GM12878 (cell line): ENCODE measurements around the gene PEX1. TPM values are rescaled to one million over a fixed set of nuclear protein-coding genes. Genes with fewer than 3 reads are reported as not detected.

Source experiments
- BCL11A ChIP-seq: IDR thresholded peaks from 2 replicates; pipeline ENCODE4 v1.6.1; 2011; ENCODE audit warnings: low read depth, low read length
- BHLHE40 ChIP-seq, 2 experiments: fragments of 450-650 bp in 1 of 2; IDR thresholded peaks; 2 replicates each; pipeline ENCODE4 v1.6.1; 2011 to 2017; ENCODE audit warnings: low read depth in 2 of 2, borderline replicate concordance in 1 of 2, improper control_type of control experiment in 1 of 2, low read length in 1 of 2, mild to moderate bottlenecking in 1 of 2
- CBX5 ChIP-seq: sonication (generic); IDR thresholded peaks from 2 replicates; pipeline ENCODE4 v1.6.1; 2016; ENCODE audit warnings: low read depth, moderate library complexity, mild to moderate bottlenecking, inconsistent platforms
- CTCF ChIP-seq, 3 experiments: IDR thresholded peaks in 2 of 3; conservative IDR thresholded peaks in 1 of 3; 2 replicates each; pipeline ENCODE4 v1.5.1; 2011; ENCODE audit warnings: low read depth in 3 of 3, low read length in 3 of 3, mild to moderate bottlenecking in 3 of 3, control low read depth in 2 of 3, moderate library complexity in 2 of 3, inconsistent platforms in 1 of 3, mixed read lengths in 1 of 3; ENCODE audit not compliant: control insufficient read depth in 2 of 3, insufficient read depth in 1 of 3; ENCODE audit errors: extremely low read depth in 1 of 3
- CUX1 ChIP-seq: IDR thresholded peaks from 2 replicates; pipeline ENCODE4 v1.6.1; 2012; ENCODE audit warnings: improper control_type of control experiment, low read depth, low read length; ENCODE audit not compliant: insufficient replicate concordance
- E2F4 ChIP-seq: IDR thresholded peaks from 2 replicates; pipeline ENCODE4 v1.6.1; 2012; ENCODE audit warnings: low read depth, low read length, improper control_type of control experiment
- ETV6 ChIP-seq, 2 experiments: fragments of 450-650 bp in 1 of 2; IDR thresholded peaks in 1 of 2; conservative IDR thresholded peaks in 1 of 2; 2 replicates each; pipeline ENCODE4 v1.6.1; 2014; ENCODE audit warnings: antibody characterized with exemption in 1 of 2, borderline replicate concordance in 1 of 2, low read depth in 1 of 2, mild to moderate bottlenecking in 1 of 2, moderate library complexity in 1 of 2
- EZH2 ChIP-seq: IDR thresholded peaks from 2 replicates; pipeline ENCODE4 v1.6.1; 2012; ENCODE audit warnings: low read depth, mild to moderate bottlenecking, control low read depth, inconsistent platforms, low read length, borderline replicate concordance; ENCODE audit not compliant: control insufficient read depth
- HCFC1 ChIP-seq: fragments of 150-350 bp; IDR thresholded peaks from 2 replicates; pipeline ENCODE4 v1.6.1; 2014; ENCODE audit warnings: low read length
- HDGF ChIP-seq: fragments of 450-650 bp; IDR thresholded peaks from 2 replicates; pipeline ENCODE4 v1.6.1; 2016; ENCODE audit warnings: antibody characterized with exemption
- PKNOX1 ChIP-seq: fragments of 450-650 bp; IDR thresholded peaks from 2 replicates; pipeline ENCODE4 v1.6.1; 2016; ENCODE audit warnings: mild to moderate bottlenecking
- TCF12 ChIP-seq: IDR thresholded peaks from 2 replicates; pipeline ENCODE4 v1.6.1; 2011; ENCODE audit warnings: low read depth, mild to moderate bottlenecking, low read length
- ZBTB33 ChIP-seq: fragments of 450-650 bp; IDR thresholded peaks from 2 replicates; pipeline ENCODE4 v1.6.1; 2017; ENCODE audit warnings: mild to moderate bottlenecking
- ZNF274 ChIP-seq: IDR thresholded peaks from one replicate; pipeline ENCODE4 v1.8.0; 2011; ENCODE audit not compliant: insufficient read length, insufficient read depth
- polyA plus RNA-seq, 11 experiments: library from polyadenylated mRNA; depleted of rRNA in 4 of 11; unstranded in 6 of 11; stranded (reverse) in 5 of 11; fragments of >200 nt; fragmentation: Nextera tagmentation in 4 of 11; fragmentation: Illumina TruSeq in 1 of 11; extraction: Ambion mirVana in 4 of 11; extraction: Trizol in 1 of 11; gene quantifications; 1 replicate in 1 of 11; 2 replicates in 10 of 11; pipeline versions ENCODE4 v1.2.1 to v1.2.3, GENCODE V29; 2011 to 2016; ENCODE audit warnings: inconsistent platforms in 2 of 11, missing spikeins in 2 of 11, low read depth in 1 of 11
- total RNA-seq, 4 experiments: library from RNA; depleted of rRNA in 3 of 4; stranded (reverse); fragments of >200 nt in 3 of 4; fragmentation: Illumina TruSeq in 1 of 4; extraction: Trizol in 1 of 4; gene quantifications; 2 replicates each; pipeline versions ENCODE4 v1.2.1 to v1.2.3, GENCODE V29; 2013 to 2021

Gene PEX1
- total and polyA plus RNA-seq, 10 of the 15 experiments (the other 5 are each of a cell fraction or from before 2014, with no cell fraction given): 6.7 to 22.9 (median 15.4) TPM

GRCh38 chr7:92528188-92528957, at the start of gene PEX1, which contains the start of gene RBM48 (continued):
- TF ChIP-seq ETV6 (conservative IDR thresholded peaks at IDR 0.05 in 1 of 2, IDR thresholded peaks at IDR 0.05 in 1 of 2; ENCODE audit: borderline replicate concordance in 1 of 2, low read depth in 1 of 2) (no peak), E2F4 (0 out of 2 replicates have a peak, but pooled peaks have one; percentile 10), CBX5 (no peak), TCF12 (0 out of 2 replicates have a peak, but pooled peaks have one; percentile 36), PKNOX1 (peak; percentile 82), CUX1 (peak; percentile 72), CTCF (IDR thresholded peaks at IDR 0.05 in 2 of 3, conservative IDR thresholded peaks at IDR 0.05 in 1 of 3; ENCODE audit: control insufficient read depth in 2 of 3, extremely low read depth in 1 of 3, insufficient read depth in 1 of 3, low read depth in 3 of 3, low read length in 3 of 3) (peak; percentile 36 to 76 (median 45); a peak in 5 of 6 replicates), BHLHE40 (IDR thresholded peaks at IDR 0.05; ENCODE audit: borderline replicate concordance in 1 of 2, low read depth in 2 of 2, low read length in 1 of 2) (peak; percentile 60 to 74; a peak in 3 of 4 replicates), BCL11A (no peak), EZH2 (no peak), HDGF (peak; percentile 70), ZBTB33 (no peak), ZNF274 (no peak), HCFC1 (peak; percentile 73)
